GM19395 (cell line): Measurements from ENCODE around the gene DOCK1.

Experiments used
- ATAC-seq: cut with Tn5 transposase; IDR thresholded peaks from one replicate; pipeline ENCODE4 v1.9.1; 2021; ENCODE audit warnings: mild to moderate bottlenecking, moderate library complexity; ENCODE audit not compliant: unreplicated experiment

Gene DOCK1

DNA sequence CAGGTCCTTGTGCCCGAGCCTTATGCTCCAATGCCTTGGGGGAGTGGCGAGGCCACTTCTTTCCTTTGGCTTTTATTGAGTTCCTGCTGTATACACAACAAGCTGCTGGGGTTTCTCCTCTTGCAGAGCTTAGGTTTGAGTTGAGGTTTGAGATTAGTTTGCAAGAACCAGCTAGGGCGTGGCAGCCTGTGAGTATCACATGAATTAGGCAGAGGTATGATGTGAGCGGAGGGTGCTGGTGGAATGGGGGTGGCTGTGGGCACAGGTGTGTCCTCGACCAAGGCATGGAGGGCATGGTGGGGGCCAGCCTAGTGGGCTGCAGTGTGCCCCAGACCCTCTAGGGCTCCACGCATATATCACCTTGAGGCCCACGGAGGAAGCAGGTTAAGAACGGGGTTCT is 123.3 kb downstream of the DOCK1 start:
- ATAC-seq: no peak

DNA sequence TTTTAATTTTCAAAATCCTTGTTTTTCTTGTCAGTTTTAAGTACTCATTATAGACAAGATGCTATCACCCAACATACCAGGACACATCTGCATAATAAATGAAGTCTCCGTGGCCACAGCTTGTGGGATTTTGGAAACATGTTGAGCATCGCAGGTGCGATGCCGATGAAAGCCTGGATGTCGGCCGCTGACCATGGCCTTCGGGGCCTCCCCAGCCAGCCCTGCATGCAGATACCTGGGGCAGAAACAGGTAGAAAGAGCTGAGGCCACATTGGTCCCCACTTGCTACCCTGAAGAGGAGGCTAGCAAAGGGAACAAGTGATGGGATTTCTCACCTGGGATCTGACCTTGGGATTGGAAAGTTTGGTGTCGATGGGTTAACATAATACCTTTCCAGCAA is 123.8 kb downstream of the DOCK1 start:
- ATAC-seq: no peak

DNA sequence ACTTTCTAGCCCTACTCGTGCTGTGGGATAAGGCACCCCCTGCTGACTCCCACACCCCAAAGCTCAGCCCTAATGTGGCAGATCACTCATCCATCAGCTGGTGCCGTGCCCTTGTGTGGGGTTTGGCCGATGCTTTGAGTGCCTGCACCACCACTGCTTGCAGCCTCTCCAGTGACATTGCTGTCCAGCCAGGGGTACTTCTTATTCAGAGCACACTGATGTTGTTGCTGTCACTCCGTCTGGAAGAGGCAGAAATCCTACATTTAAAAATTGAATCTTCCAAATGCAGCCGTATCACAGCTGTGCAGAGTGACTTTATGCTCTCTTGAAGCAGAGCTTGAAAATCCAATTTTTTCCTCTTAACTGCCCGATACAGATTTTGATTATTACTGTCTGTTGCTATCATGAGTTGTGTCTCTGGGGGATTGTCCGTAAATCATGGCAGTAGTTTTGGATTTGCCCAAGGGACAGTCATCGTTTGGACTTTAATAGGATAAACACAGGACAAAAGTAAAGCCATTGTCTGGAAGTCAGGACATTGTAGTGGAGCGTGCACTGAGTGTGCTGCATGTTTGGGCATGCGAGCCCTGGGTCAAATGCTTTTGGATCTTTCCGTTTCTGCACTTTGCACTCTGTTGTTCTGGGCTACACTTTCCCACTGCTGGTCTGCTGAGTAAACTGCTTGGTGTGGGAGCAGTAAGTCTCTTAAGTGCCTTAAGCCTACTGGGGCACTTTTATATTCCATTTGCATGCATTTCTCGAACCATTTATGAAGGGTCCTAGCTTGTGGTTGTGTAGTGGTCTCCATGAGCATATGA is 128.2 kb downstream of the DOCK1 start:
- no peak for ATAC-seq

DNA sequence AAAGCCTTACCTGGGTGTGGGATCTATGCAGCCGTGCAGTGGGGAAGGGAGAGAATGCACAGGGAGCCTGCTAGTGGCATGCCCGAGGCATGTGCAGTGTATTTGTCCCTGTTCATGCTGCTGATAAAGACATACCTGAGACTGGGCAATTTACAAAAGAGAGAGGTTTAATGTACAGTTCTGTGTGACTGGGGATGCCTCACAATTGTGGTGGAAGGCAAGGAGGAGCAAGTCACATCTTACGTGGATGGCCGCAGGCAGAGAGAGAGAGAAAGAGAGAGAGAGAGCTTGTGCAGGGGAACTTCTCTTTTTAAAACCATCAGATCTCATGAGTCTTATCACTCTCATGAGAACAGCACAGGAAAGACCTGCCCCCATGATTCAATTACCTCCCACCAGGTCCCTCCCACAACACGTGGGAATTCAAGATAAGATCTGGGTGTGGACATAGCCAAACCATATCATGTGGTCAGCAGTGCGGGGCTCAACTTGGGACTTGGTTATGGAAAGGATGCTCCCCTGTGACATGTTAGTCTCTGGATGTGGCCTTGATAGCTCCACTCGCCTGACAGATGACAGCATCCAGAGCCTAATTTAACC is 128.9 kb downstream of the DOCK1 start:
- no peak for ATAC-seq

DNA sequence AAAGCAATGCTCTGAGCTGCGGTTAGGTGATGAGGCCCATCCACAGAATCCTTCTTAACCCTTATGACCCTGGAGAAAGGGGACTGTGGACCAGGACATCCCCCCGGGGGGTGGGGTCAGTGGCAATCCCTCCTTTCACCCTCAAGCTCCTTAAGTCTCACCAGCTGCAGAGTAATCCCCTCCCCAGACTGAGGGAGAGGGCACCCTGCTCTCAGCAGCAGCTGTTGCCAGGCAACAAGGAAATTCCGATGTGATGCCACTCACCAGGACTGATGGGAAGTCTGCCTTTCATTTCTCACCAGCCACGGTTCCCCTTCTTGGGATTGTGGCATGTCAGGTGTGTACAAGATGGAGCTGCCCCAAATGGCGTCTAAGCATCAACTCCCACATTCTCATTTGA is 129.6 kb downstream of the DOCK1 start:
- ATAC-seq: no peak

DNA sequence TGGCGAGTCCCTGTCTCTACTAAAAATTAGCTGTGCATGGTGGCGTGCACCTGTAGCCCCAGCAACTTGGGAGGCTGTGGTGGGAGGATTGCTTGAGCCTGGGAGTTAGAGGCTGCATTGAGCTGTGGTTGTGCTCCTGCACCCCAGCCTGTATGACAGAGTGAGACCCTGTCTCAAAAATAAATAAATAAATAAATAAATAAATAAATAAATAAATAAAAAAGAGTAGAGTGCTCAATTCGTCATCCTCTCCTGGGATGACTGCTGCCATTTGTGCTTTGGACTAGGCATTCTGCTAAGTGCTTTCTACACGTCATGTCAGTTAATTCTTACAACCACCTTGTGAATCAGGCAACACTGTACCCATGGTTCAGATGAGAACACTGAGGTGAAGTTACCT is 130.6 kb downstream of the DOCK1 start:
- no peak for ATAC-seq

DNA sequence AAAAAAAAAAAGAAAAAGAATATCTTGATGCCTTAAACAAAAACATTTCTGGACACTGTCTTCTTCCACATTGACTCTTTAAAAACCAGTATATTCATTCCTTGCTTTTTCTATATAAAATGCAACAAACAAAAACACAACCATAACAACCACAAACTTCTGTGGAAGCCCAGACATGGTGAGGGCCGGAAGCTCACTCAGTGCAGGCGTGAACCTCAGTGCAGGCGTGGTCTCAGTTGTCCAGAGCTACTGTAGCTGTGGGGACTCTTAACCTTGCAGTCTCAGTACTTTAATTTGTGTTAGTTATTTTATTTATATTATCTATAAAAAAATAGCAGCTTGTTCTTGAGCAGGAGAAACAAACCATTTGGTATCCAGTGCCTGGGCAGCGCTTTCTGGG is 131.8 kb downstream of the DOCK1 start:
- no peak for ATAC-seq

DNA sequence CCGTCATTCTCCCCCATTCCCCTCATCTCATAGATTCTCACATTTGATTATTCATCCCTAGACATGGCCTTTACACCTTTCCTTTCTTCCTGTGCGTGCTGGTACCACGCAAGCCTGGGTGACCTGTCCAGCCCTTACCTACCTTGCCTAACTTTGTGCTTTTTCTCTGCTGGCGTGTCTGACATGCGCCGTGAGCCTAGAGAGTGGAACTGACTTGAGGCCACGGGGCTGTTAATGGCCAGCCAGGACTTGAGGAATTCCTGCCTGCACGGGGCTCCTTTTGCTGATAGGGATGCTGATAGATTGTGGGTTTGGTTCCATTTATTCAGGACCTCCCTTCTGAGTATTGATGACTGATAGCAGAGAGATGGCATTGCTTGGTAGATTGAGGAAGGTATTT is 134.2 kb downstream of the DOCK1 start:
- no peak for ATAC-seq

DNA sequence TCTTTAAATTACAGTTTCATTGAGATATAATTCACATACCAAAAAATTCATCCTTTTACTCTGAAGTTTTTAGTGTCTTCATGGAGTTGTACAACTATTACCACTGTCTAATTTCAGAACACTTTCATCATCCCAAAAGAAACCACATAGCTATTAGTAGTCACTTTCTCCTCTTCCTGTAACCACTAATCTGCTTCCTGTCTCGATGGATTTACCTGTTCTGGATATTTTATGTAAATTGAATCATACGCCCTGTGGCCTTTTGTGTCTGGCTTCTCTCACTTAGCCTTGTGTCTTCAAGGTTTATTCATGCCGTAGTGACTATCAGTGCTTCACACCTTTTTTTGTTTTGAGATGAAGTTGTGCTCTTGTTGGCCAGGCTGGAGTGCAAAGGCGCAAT is 135.5 kb downstream of the DOCK1 start:
- ATAC-seq: no peak

DNA sequence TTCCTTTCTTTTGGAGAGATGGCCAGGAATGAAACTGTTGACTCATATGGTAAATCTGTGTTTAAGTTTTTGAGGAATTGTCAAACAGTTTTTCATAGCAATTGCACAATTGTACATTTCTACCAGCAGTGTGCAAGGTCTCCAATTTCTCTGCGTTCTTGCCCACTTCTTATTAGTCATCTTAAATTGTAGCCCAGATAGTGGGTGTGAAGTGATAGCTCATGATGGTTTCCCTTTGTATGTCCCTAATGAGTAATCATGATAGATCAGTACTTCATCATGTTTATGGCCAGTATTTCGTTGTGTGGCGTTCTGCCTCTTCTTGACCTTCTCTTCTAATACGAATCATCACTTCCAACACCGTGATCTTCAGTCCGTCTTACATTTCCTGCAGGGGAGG is 136.3 kb downstream of the DOCK1 start:
- no peak for ATAC-seq

DNA sequence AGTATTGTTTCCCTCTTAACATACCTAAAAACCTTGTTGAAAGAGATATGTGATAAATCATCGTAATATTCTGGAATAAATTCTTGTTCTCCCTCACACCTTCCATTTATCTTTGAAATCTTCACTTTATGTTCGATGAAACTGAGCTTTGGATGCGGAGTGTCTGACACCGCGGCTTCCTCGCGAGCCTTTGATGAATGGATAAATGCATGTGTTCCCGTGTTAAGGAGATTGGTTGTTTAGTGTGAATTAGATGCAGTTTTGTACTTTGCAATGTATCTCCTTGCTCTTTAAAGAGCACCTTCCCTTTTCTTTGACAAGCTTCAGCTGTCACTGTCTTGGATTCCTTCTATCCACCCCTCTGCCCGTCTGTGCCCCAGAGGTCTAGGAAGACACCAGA is 138.1 kb downstream of the DOCK1 start:
- no peak for ATAC-seq

DNA sequence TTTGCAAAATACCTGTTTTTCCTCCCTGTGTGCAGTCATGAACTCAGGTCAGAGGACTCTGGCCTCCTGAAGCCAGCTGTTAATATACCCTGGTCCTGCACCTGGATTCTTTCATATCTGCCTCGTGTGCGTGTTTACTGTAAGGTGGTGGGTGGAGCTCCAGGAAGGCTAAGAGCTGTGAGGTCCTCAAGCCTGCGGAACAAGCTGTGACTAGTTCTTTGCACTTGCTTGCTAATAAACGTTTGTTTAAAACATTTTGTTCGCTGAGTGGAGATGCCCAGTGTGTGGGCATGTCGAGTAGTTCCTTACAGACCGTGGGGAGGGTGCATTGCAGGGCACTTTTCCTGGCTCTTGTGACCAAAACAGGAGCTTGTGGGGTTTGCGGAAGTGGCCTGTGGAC is 139.0 kb downstream of the DOCK1 start:
- ATAC-seq: no peak

DNA sequence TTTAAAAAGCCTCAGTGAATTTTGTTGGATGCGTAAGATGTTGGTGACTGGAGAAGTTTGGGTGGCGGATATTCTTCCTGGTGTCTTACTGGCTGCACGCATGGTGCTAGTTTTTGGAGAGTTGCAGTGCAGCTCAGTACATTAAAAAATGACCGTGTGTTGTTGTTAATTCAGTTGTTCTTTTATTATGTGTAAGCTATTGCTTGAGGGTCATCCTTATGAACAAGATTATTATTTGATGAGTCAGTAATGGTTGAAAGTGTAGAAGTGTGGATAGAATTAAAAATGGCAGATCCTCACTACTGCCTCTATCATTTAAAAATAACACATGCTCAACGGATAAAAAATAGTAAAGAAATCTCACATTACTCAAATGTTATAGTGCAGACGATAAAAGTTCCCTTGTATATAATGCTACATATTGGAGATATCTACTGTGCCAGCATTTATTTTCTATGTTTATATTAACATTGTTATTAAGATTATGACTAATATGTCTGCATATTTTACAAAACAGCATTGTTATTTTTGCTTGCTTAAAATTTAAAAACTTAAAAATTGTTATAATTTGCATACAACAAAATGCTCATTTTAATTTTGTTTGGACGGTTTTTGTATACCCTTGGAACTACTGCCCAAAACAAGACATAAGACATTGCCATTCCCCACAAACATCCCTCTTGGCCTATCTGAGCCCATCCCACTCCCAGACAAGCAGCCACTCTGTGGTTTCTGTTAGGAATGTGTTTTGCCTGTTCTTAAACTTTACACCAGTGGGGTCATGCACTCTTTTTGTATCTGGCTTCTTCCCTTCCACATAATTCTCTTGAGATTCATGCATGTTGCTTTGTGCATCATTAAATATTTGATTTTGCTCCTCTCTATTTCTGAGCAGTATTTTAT is 142.0 kb downstream of the DOCK1 start:
- ATAC-seq: no peak

DNA sequence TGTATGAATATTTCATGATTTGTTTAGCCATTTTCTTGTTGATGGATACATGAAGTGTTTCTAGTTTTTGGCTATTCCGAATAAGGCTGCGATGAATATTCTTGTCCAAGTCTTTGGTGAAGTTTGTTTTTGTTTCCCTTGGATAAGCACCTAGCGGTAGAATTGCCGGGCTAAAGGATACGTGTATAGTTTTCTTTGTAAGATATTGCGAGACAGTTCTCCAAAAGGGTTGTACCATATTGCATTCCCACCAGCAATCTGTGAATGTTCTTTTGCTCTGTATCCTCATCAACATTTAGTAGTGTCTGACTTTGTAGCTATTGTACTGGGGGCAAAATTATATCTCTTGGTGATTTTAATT is 142.6 kb downstream of the DOCK1 start:
- no peak for ATAC-seq

DNA sequence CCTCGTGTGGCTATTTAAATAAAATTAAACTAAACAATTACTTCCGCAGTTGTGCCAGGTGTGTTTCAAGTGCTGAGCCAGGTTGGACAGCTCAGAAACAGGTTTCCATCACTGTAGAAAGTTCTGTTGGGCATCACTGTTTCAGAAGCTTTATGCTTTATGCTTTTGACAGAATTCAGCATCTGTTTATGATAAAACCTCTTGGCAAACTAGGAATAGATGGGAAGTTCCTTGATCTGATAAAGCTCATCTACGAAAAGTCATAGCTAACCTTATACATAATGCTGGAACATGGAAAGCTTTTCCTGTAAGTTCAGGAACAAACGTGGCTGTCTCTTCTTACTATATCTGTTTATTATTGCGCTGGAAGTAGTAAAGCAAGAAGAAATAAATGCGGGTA is 143.4 kb downstream of the DOCK1 start:
- ATAC-seq: no peak

DNA sequence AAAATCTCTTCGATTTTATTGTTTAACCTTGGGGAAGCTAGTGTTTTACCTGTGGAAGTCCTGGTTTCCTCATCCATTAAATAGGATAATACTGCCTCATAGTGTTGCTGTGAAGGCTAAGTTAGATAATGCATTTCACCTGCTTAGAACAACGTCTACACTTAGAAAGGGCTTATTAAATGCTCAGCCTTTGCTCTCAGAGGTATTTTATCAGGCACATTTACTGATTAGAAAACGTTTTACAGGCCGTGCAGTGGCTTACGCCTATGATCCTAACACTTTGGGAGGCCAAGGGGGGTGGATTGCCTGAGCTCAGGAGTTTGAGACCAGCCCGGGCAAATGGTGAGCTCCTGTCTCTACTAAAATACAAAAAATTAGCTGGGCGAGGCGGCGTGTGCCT is 146.8 kb downstream of the DOCK1 start:
- ATAC-seq: no peak

DNA sequence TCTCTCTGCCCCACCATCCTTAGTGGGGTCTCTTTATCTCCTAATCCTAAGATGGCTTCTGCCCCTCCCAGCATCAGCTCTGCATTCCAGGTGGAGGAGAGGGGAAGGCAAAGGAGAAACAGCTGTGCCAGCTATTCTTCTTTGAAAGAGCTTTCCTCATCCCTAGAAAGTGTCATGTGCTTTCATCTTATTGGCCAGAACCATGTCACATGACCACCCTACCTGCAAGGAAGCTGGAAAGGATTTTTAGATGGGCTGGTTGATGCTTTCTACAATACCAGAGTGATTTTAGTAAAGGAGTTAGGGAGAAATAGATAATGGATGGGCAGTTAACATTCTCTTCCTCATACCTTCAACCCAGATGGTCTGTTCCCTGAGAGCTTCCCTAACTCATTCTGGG is 150.0 kb downstream of the DOCK1 start:
- no peak for ATAC-seq

DNA sequence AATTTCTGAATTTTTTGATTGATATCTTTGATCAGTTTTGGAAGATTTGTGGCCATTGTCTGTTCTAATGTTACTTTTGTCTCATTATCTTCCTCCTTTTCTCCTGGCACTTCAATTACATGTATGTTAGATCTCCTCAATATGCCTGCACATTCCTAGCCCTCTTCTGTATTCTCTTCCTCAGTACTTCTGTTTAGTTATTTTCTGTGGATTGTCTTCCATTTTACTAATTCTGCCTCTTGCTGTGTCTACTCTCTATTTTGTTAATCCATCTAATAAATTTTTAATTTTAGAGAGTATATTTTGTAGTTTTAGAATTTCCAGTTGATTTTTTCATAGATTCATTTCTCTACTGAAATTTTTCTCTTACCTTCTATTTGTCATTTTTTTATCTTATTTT is 154.1 kb downstream of the DOCK1 start:
- ATAC-seq: no peak

DNA sequence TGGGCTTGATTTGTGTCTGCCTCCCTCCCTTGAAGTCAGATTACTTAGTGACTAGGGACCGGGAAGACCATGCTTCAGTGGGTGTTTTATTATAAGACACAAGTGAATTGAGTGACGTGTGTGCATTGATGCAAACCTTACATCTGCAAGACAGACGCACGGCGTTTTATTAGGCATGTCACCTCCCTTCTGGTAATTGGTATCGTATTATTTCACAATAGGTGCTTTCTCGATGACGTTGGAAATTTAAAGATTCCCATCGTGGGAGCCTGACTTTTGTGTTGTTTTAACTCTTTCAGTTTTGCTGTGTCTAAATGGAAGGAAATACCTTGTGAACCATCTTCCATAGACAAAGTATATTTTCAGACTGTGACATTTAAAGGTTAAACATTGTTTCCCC is 158.5 kb downstream of the DOCK1 start:
- no peak for ATAC-seq

DNA sequence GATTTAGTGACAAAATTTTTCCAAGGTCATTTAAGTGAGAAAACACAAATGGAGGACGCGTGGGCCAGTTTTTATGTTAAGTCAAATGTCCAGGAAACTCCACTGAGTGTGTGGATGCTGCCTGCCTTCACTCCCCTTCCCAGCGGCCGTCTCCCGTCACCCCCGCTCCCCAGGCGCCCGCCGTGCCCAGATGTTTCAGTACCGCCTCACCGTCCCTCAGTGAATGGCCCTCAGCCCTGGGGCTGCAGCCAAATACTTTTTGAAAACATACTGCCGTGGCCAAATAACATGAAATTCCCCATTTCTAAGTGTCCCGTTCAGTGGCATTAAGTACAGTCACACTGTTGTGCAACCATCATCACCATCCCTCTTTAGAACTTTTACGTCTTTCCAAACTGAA is 159.2 kb downstream of the DOCK1 start:
- no peak for ATAC-seq

DNA sequence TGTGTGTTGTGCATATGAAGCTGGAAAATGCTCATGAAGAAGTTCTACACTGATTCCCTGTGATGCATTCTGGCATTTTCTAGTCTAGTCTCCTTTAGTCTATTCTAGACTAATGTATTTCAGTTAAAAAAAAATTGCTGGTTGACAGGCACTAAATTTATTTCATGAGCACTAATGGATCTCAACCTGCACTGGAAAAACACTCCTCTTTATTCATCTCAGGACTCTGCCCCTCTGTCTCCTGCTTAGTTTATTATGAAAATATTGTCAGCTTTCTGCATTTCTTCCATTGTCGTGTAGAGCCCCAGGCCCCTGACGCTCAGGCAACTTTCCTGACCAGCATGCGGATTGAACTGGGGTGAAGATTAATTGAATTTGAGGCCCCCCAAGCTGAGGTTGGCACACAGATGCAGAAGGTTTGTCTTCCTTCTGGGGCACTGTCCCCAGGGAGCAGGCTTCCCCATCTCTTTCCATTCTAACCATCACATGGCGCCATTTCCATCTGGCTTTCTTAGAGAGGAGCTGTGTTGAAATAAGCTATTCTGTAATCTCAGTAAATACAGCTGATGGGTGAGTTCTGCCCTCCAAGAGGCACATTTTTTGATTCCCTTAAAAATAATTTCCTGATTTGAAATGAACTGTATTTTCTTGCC is 162.4 kb downstream of the DOCK1 start:
- ATAC-seq: no peak
